ENCODE data around the gene EPB41L2. TPM values are rescaled to one million over a fixed set of nuclear protein-coding genes. Genes with fewer than 3 reads are reported as not detected.
"Not testable (repeated sequence)": the region's sequence is repeated elsewhere in the genome, so short reads cannot be mapped to it uniquely, and the experiment has no call there.

The EPB41L2 gene
- total RNA-seq, 4 donors from 2014 or later, result 60.1 to 87.2 (median 67.4) TPM

- Histone ChIP-seq H3K4me1 (peaks cover 28 to 50% (median 45%) of the 10 kb centered on the region in 4 donors), H3K4me3 (no peak overlapping the region), H3K36me3 (no peaks in the 10 kb centered on the region), H3K9me3 (no peaks in the 10 kb centered on the region), H3K27me3 (no peaks in the 10 kb centered on the region), H3K27ac (replicated peaks in 1 of 4) (peak overlapping the region; percentile 38 to 60 (median 52))
- 23% methylated on average over 3 of the region's 3 CpGs for WGBS
- TF ChIP-seq EP300 (IDR thresholded peaks at IDR 0.05), result no peak
- no peak for TF ChIP-seq POLR2AphosphoS5 (IDR thresholded peaks at IDR 0.05)
- no peak for TF ChIP-seq POLR2A (IDR thresholded peaks at IDR 0.05; ENCODE audit: low read depth)
- TF ChIP-seq CTCF (IDR thresholded peaks at IDR 0.05), result no peak
- intact Hi-C loops (cut with DNase I), result no loop called here
- no peak for DNase-seq (ENCODE audit: extremely low spot score)
Observed at GRCh38 chr6:131015630-131016263, 47.3 kb downstream of the EPB41L2 start.

- TF ChIP-seq EP300 (IDR thresholded peaks at IDR 0.05) (no peak), POLR2AphosphoS5 (IDR thresholded peaks at IDR 0.05) (no peak), CTCF (IDR thresholded peaks at IDR 0.05) (no peak), POLR2A (IDR thresholded peaks at IDR 0.05; ENCODE audit: low read depth) (no peak)
- no peak for DNase-seq (ENCODE audit: extremely low spot score)
- Histone ChIP-seq H3K4me1 (peaks cover 28 to 50% (median 45%) of the 10 kb centered on the region in 4 donors), H3K4me3 (no peak overlapping the region), H3K36me3 (no peaks in the 10 kb centered on the region), H3K27ac (replicated peaks in 1 of 4) (peak overlapping the region; percentile 38 to 60 (median 52)), H3K9me3 (no peaks in the 10 kb centered on the region), H3K27me3 (no peaks in the 10 kb centered on the region)
- intact Hi-C loops (cut with DNase I), result no loop called here
- WGBS, result 28% methylated on average over 4 of the region's 4 CpGs
Observed at GRCh38 chr6:131015025-131015591, 47.9 kb downstream of the EPB41L2 start.

- H3K4me1 ChIP-seq, result peaks cover 28 to 50% (median 45%) of the 10 kb centered on the region in 4 donors
- no peak for DNase-seq (ENCODE audit: extremely low spot score)
- TF ChIP-seq POLR2A (IDR thresholded peaks at IDR 0.05; ENCODE audit: low read depth), result no peak
- no peaks in the 10 kb centered on the region for H3K9me3 ChIP-seq
- peak overlapping the region; percentile 38 to 60 (median 52) for H3K27ac ChIP-seq (replicated peaks in 1 of 4)
- intact Hi-C loops (cut with DNase I), result loop anchor here (5.0 kb wide), 1 partner anchor 42 kb away; no protein-coding TSS in a partner anchor
- no peaks in the 10 kb centered on the region for H3K36me3 ChIP-seq
- no peaks in the 10 kb centered on the region for H3K27me3 ChIP-seq
- H3K4me3 ChIP-seq, result peak overlapping the region in 1 of 4 donors; percentile 17
- WGBS, result 49% methylated on average over 5 of the region's 5 CpGs
Observed at GRCh38 chr6:131014080-131014776, 48.8 kb downstream of the EPB41L2 start.

GRCh38 chr6:131013495-131013894 is 49.5 kb downstream of the EPB41L2 start:
- no peak for TF ChIP-seq POLR2A (IDR thresholded peaks at IDR 0.05; ENCODE audit: low read depth)
- TF ChIP-seq EP300 (IDR thresholded peaks at IDR 0.05), result no peak
- TF ChIP-seq POLR2AphosphoS5 (IDR thresholded peaks at IDR 0.05), result no peak
- no peak for TF ChIP-seq CTCF (IDR thresholded peaks at IDR 0.05)
- Histone ChIP-seq H3K36me3 (no peaks in the 10 kb centered on the region), H3K27me3 (no peaks in the 10 kb centered on the region), H3K4me3 (peak overlapping the region in 3 of 4 donors; percentile 14 to 29 (median 17)), H3K4me1 (peaks cover 28 to 50% (median 45%) of the 10 kb centered on the region in 4 donors), H3K9me3 (no peaks in the 10 kb centered on the region), H3K27ac (replicated peaks in 1 of 4) (peak overlapping the region; percentile 0 to 38 (median 30))
- WGBS, result 36% methylated on average over 2 of the region's 2 CpGs
- no peak for DNase-seq (ENCODE audit: extremely low spot score)
- intact Hi-C loops (cut with DNase I), result loop anchor here (5.0 kb wide), 1 partner anchor 41 kb away; no protein-coding TSS in a partner anchor

GRCh38 chr6:131009790-131010189 is 53.3 kb downstream of the EPB41L2 start:
- no peak overlapping the region for H3K27ac ChIP-seq (replicated peaks in 1 of 4)
- intact Hi-C loops (cut with DNase I), result loop anchor here (5.0 kb wide), 1 partner anchor 37 kb away; no protein-coding TSS in a partner anchor
- H3K9me3 ChIP-seq, result peaks cover 0 to 9% (median 8%) of the 10 kb centered on the region in 4 donors
- H3K4me3 ChIP-seq, result no peak overlapping the region
- H3K36me3 ChIP-seq, result no peaks in the 10 kb centered on the region
- TF ChIP-seq POLR2AphosphoS5 (IDR thresholded peaks at IDR 0.05), result no peak
- DNase-seq (ENCODE audit: extremely low spot score), result no peak
- WGBS, result 96% methylated on average over 2 of the region's 2 CpGs
- H3K4me1 ChIP-seq, result peaks cover 22 to 27% (median 22%) of the 10 kb centered on the region in 4 donors
- no peaks in the 10 kb centered on the region for H3K27me3 ChIP-seq

- DNase-seq (ENCODE audit: extremely low spot score); intact Hi-C loops (cut with DNase I): not testable (repeated sequence)
- 89% methylated on average over 2 of the region's 2 CpGs for WGBS
Observed at GRCh38 chr6:131008965-131009364, 54.1 kb downstream of the EPB41L2 start.

GRCh38 chr6:131007964-131008363 is 55.1 kb downstream of the EPB41L2 start:
- peaks cover 10 to 22% (median 16%) of the 10 kb centered on the region in 4 donors for H3K4me1 ChIP-seq
- H3K9me3 ChIP-seq; intact Hi-C loops (cut with DNase I); H3K27me3 ChIP-seq; H3K36me3 ChIP-seq; H3K4me3 ChIP-seq; H3K27ac ChIP-seq (replicated peaks in 1 of 4); DNase-seq (ENCODE audit: extremely low spot score): not testable (repeated sequence)
- WGBS, result 89% methylated on average over 5 of the region's 5 CpGs

More at GRCh38 chr6:131008965-131009364, 54.1 kb downstream of the EPB41L2 start:
- H3K36me3 ChIP-seq; H3K4me3 ChIP-seq; H3K9me3 ChIP-seq; H3K27me3 ChIP-seq; H3K27ac ChIP-seq (replicated peaks in 1 of 4): not testable (repeated sequence)
- peaks cover 17 to 25% (median 20%) of the 10 kb centered on the region in 4 donors for H3K4me1 ChIP-seq

Data from esophagus muscularis mucosa (tissue), 4 donors.